IMR-90 (cell line): ENCODE data around the gene SDR39U1. TPM values are rescaled to one million over a fixed set of nuclear protein-coding genes. Genes with fewer than 3 reads are reported as not detected.

ENCODE experiments used
- ATAC-seq: fragments of 200-7000 bp; cut with Tn5 transposase; 2 replicates; pipeline ENCODE4 v1.9.1; 2020; ENCODE audit warnings: low read depth, mild to moderate bottlenecking, moderate library complexity
- BruUV-seq: library from RNA; stranded (reverse); fragments of 400-500 nt; replicated peaks from 2 replicates; lab custom pipeline; 2021; lab: Mats Ljungman, UMichigan
- CTCF ChIA-PET: fragments of 300-600 bp; formaldehyde crosslinking; extraction: SDS; loops from one replicate; lab custom pipeline; 2021; ENCODE audit warnings: antibody characterized with exemption; lab: Yijun Ruan, JAX
- POLR2A ChIA-PET: fragments of 300-600 bp; sonication (Branson Sonifier 250); formaldehyde crosslinking; loops from one replicate; lab custom pipeline; 2022; ENCODE audit warnings: antibody characterized with exemption; ENCODE audit not compliant: unreplicated experiment; lab: Charles Lee
- DNase-seq: peaks from one replicate; pipeline ENCODE4 v3.0.0; 2013
- H2AFZ ChIP-seq: replicated peaks from 2 replicates; pipeline ENCODE3; 2013; ENCODE audit warnings: low read length, mild to moderate bottlenecking; ENCODE audit not compliant: poor library complexity
- H2AK5ac ChIP-seq: 2 replicates; pipeline ENCODE4 v1.6.1; 2013; ENCODE audit warnings: low read depth, low read length, inconsistent platforms
- H2AK9ac ChIP-seq: replicated peaks from 2 replicates; pipeline ENCODE3; 2013; ENCODE audit warnings: mild to moderate bottlenecking, low read depth, low read length, moderate library complexity; ENCODE audit not compliant: poor library complexity
- H2BK120ac ChIP-seq: 2 replicates; pipeline ENCODE4 v1.6.1; 2013; ENCODE audit warnings: low read depth, low read length, inconsistent platforms
- H2BK15ac ChIP-seq: 3 replicates; pipeline ENCODE4 v1.6.1; 2013; ENCODE audit warnings: low read depth, low read length, inconsistent platforms
- H2BK20ac ChIP-seq: 2 replicates; pipeline ENCODE4 v1.6.1; 2013; ENCODE audit warnings: low read depth, mild to moderate bottlenecking, inconsistent platforms, low read length, moderate library complexity
- H2BK5ac ChIP-seq: 2 replicates; pipeline ENCODE4 v1.6.1; 2013; ENCODE audit warnings: mild to moderate bottlenecking, low read depth, low read length, inconsistent platforms; ENCODE audit not compliant: poor library complexity, severe bottlenecking
- H3K14ac ChIP-seq: replicated peaks from 2 replicates; pipeline ENCODE4 v1.6.1; 2013; ENCODE audit warnings: low read depth, low read length, inconsistent platforms
- H3K18ac ChIP-seq: 2 replicates; pipeline ENCODE4 v1.6.1; 2013; ENCODE audit warnings: low read depth, low read length, control low read depth
- H3K23ac ChIP-seq: 2 replicates; pipeline ENCODE4 v1.6.1; 2013; ENCODE audit warnings: low read depth, low read length, inconsistent platforms
- H3K27ac ChIP-seq: 2 replicates; pipeline ENCODE4 v1.5.1; 2013; ENCODE audit warnings: mild to moderate bottlenecking, control low read depth, low read length; ENCODE audit not compliant: insufficient read depth
- H3K27me3 ChIP-seq: 2 replicates; pipeline ENCODE4 v1.6.1; 2013; ENCODE audit warnings: low read length; ENCODE audit not compliant: control insufficient read depth, insufficient read depth
- H3K36me3 ChIP-seq: 2 replicates; pipeline ENCODE4 v1.6.1; 2013; ENCODE audit warnings: low read length, mixed read lengths; ENCODE audit not compliant: control insufficient read depth, insufficient read depth
- H3K4ac ChIP-seq: 2 replicates; pipeline ENCODE4 v1.6.1; 2013; ENCODE audit warnings: low read depth, low read length, inconsistent platforms
- H3K4me1 ChIP-seq: 2 replicates; pipeline ENCODE4 v1.6.1; 2013; ENCODE audit warnings: low read length, mixed read lengths; ENCODE audit not compliant: control insufficient read depth, insufficient read depth
- H3K4me2 ChIP-seq: 2 replicates; pipeline ENCODE4 v1.6.1; 2013; ENCODE audit warnings: low read depth, mild to moderate bottlenecking, control low read depth, low read length, moderate library complexity
- H3K4me3 ChIP-seq: 2 replicates; pipeline ENCODE4 v1.5.1; 2013; ENCODE audit warnings: low read depth, mild to moderate bottlenecking, control low read depth, low read length, moderate library complexity; ENCODE audit not compliant: insufficient read depth
- H3K56ac ChIP-seq: 2 replicates; pipeline ENCODE4 v1.6.1; 2013; ENCODE audit warnings: low read length, inconsistent platforms; ENCODE audit not compliant: insufficient read depth; ENCODE audit errors: extremely low read depth
- H3K79me1 ChIP-seq, 2 experiments: 2 replicates each; pipeline ENCODE4 v1.6.1; 2013; ENCODE audit warnings: low read length in 2 of 2, inconsistent platforms in 1 of 2, low read depth in 1 of 2
- H3K9ac ChIP-seq: 2 replicates; pipeline ENCODE4 v1.6.1; 2013; ENCODE audit warnings: low read depth, low read length, control low read depth
- H3K9me1 ChIP-seq: 2 replicates; pipeline ENCODE4 v1.6.1; 2013; ENCODE audit warnings: low read length, inconsistent platforms; ENCODE audit not compliant: insufficient read depth
- H3K9me3 ChIP-seq: 2 replicates; pipeline ENCODE4 v1.6.1; 2013; ENCODE audit warnings: low read length; ENCODE audit not compliant: control insufficient read depth, insufficient read depth
- H4K20me1 ChIP-seq: 2 replicates; pipeline ENCODE4 v1.6.1; 2013; ENCODE audit warnings: low read length, inconsistent platforms; ENCODE audit not compliant: insufficient read depth
- H4K5ac ChIP-seq: 2 replicates; pipeline ENCODE4 v1.6.1; 2013; ENCODE audit warnings: mild to moderate bottlenecking, low read depth, low read length, control low read depth
- H4K8ac ChIP-seq, 2 experiments: 2 replicates each; pipeline ENCODE4 v1.6.1; 2013; ENCODE audit warnings: low read depth in 2 of 2, low read length in 2 of 2, control low read depth in 1 of 2, inconsistent platforms in 1 of 2
- H4K91ac ChIP-seq: 2 replicates; pipeline ENCODE4 v1.6.1; 2013; ENCODE audit warnings: low read depth, low read length, inconsistent platforms; ENCODE audit not compliant: insufficient read depth
- BHLHE40 ChIP-seq: fragments of 150-350 bp; IDR thresholded peaks from 2 replicates; pipeline ENCODE4 v1.6.1; 2016; ENCODE audit warnings: mild to moderate bottlenecking, low read depth, low read length
- CHD1 ChIP-seq: IDR thresholded peaks from 2 replicates; pipeline ENCODE4 v1.6.1; 2012; ENCODE audit warnings: low read depth, low read length, improper control_type of control experiment
- FOS ChIP-seq: fragments of 150-350 bp; IDR thresholded peaks from 2 replicates; pipeline ENCODE4 v1.6.1; 2016; ENCODE audit warnings: low read depth, low read length
- MAFK ChIP-seq: IDR thresholded peaks from 2 replicates; pipeline ENCODE4 v1.6.1; 2012; ENCODE audit warnings: low read depth, low read length, improper control_type of control experiment
- RCOR1 ChIP-seq: IDR thresholded peaks from 2 replicates; pipeline ENCODE4 v1.6.1; 2012; ENCODE audit warnings: mild to moderate bottlenecking, low read length, improper control_type of control experiment; ENCODE audit not compliant: insufficient replicate concordance
- RFX5 ChIP-seq: IDR thresholded peaks from 2 replicates; pipeline ENCODE4 v1.8.0; 2012; ENCODE audit warnings: low read depth, mild to moderate bottlenecking, low read length, moderate library complexity
- WGBS, 2 experiments: methylation state at CpG; one replicate each; pipeline versions ENCODE4 v1.1.5 to v1.1.7; 2013; ENCODE audit warnings: missing lambda C conversion rate in 2 of 2; ENCODE audit not compliant: insufficient read length in 1 of 2; ENCODE audit errors: extremely low coverage in 2 of 2; 5-methylcytosine and 5-hydroxymethylcytosine counted together
- dilution Hi-C: fragments of 300-500 bp; cut with HindIII; formaldehyde crosslinking; loops from one replicate; pipeline ENCODE4 v1.14.3; 2018; ENCODE audit warnings: low sequenced_read_pairs; ENCODE audit not compliant: unreplicated experiment
- in situ Hi-C: fragments of 300-500 bp; cut with MboI; formaldehyde crosslinking; loops from 3 replicates; pipeline ENCODE4 v1.14.3; 2019; ENCODE audit warnings: low sequenced_read_pairs, inconsistent platforms, mixed read lengths
- intact Hi-C: fragments of 100-400 bp; cut with micrococcal nuclease; formaldehyde crosslinking; loops from 2 replicates; pipeline ENCODE4 v1.10.0; 2022
- polyA plus RNA-seq, 3 experiments: library from polyadenylated mRNA; depleted of rRNA; stranded (reverse); fragments of >200 nt; gene quantifications; 2 replicates each; pipeline ENCODE4 v1.2.3, GENCODE V29; 2012; ENCODE audit warnings: low replicate concordance in 1 of 3
- total RNA-seq: library from RNA; depleted of rRNA; stranded (reverse); fragments of >200 nt; gene quantifications from 2 replicates; pipeline ENCODE4 v1.2.3, GENCODE V29; 2012

SDR39U1 gene
- total and polyA plus RNA-seq, 2 of the 4 experiments (the other 2 are of a cell fraction) = 7.5 to 46.3 TPM

GRCh38 chr14:24416254-24416931, 26.2 kb downstream of the SDR39U1 start:
- ATAC-seq = no peak
- H4K8ac ChIP-seq = no peak overlapping the region
- H3K4me1 ChIP-seq = no peaks in the 10 kb centered on the region
- in situ Hi-C loops = no loop called here
- peaks cover 19% of the 10 kb centered on the region for H3K27me3 ChIP-seq
- H3K9ac ChIP-seq = no peak overlapping the region
- no peak overlapping the region for H3K23ac ChIP-seq
- no peak overlapping the region for H4K5ac ChIP-seq
- ChIA-PET POLR2A (no interaction called here), CTCF (interaction anchor here (1.0 kb wide), 1 partner anchor 50 kb away, joined by 3 read pairs; no protein-coding TSS in a partner anchor)
- dilution Hi-C loops = no loop called here
- TF ChIP-seq MAFK (no peak), CHD1 (no peak), BHLHE40 (no peak), FOS (no peak), RCOR1 (no peak), RFX5 (no peak)
- no peak overlapping the region for H2BK120ac ChIP-seq
- 70% methylated on average over 5 of the region's 19 CpGs; no CpG with 5 or more reads in 1 of the 2 experiments for WGBS, 2 experiments
- no peak overlapping the region for H2BK5ac ChIP-seq
- H3K9me3 ChIP-seq = no peaks in the 10 kb centered on the region
- DNase-seq = no peak
- no peak overlapping the region for H2BK20ac ChIP-seq
- H4K91ac ChIP-seq = no peak overlapping the region
- intact Hi-C loops = no loop called here
- no peak overlapping the region for H2AK9ac ChIP-seq
- no peak overlapping the region for H3K56ac ChIP-seq
- H3K4me3 ChIP-seq = no peak overlapping the region
- BruUV-seq = no TSS peak
- no peak overlapping the region for H3K18ac ChIP-seq
- H3K79me1 ChIP-seq = no peaks in the 10 kb centered on the region; a peak in 1 of 4 replicates
- 0 out of 2 replicates have a peak, but pooled peaks cover 3% of the 10 kb centered on the region for H4K20me1 ChIP-seq
- no peak overlapping the region for H3K14ac ChIP-seq
- H3K4ac ChIP-seq = no peak overlapping the region
- peaks cover 6% of the 10 kb centered on the region; the same call in 1 of the 2 replicates for H3K9me1 ChIP-seq
- H2AK5ac ChIP-seq = no peak overlapping the region
- H2BK15ac ChIP-seq = no peak overlapping the region
- H3K27ac ChIP-seq = no peak overlapping the region
- no peak overlapping the region for H3K4me2 ChIP-seq
- H3K36me3 ChIP-seq = peaks cover 20% of the 10 kb centered on the region; the same call in 1 of the 2 replicates
- H2AFZ ChIP-seq = no peak overlapping the region
